Activated CD4-positive, alpha-beta T cell treated with anti-CD3 and anti-CD28 coated beads, Interleukin-2, Interleukin-6, amounts not matched to agents 100 ng/mL and 50 ng/mL, durations not matched to agents 16 hours and 8 hours (primary cell): ENCODE results near the gene DEK.
"Not testable (repeated sequence)": the region's sequence is repeated elsewhere in the genome, so short reads cannot be mapped to it uniquely, and the experiment has no call there.

Experiments used
- DNase-seq: peaks from one replicate; pipeline ENCODE4 v3.0.0-alpha.2; 2020

The DEK gene

GRCh38 chr6:18187701-18188100 is 76.6 kb downstream of the DEK start:
- no peak for DNase-seq

DNA sequence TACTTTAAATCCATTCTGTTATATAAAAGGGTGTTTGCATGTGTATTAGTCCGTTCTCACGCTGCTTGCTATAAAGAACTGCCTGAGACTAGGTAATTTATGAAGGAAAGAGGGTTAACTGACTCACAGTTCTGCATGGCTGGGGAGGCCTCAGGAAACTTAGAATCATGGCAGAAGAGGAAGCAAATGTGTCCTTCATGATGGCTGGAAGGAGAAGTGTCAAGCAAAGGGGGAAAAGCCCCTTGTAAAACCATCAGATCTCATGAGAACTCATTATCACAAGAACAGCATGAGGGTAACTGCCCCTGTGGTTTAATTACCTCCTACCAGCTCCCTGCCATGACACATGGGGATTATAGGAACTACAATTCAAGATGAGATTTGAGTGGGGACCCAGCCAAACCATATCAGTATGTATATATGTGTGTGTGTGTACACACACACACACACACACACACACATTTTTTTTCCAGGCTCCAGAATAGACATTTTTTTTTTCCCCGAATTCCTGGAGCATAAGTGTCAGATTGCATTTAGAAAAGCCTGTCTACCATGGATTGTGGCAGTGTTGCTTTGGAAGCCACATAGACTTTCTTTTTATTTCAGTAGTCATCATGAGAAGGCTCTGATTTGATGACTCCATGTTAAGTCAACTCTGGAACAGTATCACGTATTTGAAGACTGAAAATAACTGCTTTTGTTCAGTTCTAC is 77.6 kb downstream of the DEK start:
- DNase-seq, result no peak

- no peak for DNase-seq
Observed at GRCh38 chr6:18186033-18186432, 78.3 kb downstream of the DEK start.

DNA sequence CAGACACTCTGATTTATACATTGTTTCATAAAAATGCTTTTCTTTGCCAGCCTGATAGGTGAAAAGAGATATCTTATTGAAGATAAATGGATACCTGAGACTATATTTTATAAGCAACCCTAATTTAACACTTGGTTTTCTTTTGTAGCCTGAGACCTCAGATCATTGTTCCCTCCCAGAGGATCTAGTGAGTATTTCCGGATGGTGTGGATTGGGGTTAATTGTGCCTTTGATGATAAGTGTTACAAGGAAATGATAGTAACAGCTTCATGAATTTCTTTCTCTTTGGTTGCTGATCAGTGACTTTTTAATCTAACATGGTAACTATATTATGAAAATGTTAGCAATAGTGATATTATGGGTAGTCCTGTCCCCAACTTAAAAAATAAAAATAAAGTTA is 78.7 kb downstream of the DEK start:
- DNase-seq, result no peak

DNA sequence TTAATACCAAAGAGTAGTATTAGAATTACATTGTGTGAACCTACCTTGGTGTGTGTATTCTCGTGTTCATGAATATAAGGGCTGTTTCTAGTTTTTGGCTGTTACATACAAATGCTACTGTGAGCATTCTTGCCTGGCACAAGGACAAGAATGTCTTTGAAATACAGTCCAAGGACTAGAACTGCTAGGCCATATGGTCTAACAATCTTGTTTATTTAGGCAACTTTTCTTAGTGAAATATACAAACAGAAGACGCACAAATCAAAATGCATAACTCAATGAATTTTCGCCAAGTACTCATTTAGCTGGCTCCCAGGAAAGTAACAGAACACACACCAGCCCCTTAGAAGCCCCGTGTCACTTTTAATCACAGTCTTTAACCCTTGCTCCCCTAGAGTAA is 80.6 kb downstream of the DEK start:
- DNase-seq, result no peak

GRCh38 chr6:18182568-18182967 is 81.8 kb downstream of the DEK start:
- DNase-seq, result no peak

DNA sequence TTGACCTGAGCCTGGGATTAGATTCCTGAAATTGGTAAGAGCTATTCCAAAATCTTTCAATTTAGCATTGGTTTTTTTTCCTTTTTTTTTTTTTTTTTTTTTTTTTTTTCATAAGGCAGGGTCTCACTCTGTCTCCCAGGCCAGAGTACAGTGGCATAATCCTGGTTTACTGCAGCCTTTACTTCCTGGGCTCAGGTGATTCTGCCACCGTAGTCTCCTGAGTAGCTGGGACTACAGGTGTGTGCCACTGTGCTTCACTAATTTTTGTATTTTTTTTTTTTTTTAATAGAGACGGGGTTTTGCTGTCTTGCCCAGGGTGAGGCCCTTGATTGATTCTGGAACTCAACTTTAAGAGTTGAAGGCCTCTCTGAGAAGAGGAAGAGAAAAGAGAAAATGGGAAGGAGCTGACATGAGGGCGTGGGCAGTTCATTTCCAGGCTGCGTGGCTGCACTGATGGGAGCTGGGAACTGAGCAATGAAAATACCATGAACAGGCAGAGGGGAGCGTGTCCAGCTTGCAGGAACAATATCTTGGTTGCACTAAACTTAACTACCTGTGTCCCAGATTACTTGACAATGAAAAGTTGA is 84.5 kb downstream of the DEK start:
- DNase-seq, result no peak

DNA sequence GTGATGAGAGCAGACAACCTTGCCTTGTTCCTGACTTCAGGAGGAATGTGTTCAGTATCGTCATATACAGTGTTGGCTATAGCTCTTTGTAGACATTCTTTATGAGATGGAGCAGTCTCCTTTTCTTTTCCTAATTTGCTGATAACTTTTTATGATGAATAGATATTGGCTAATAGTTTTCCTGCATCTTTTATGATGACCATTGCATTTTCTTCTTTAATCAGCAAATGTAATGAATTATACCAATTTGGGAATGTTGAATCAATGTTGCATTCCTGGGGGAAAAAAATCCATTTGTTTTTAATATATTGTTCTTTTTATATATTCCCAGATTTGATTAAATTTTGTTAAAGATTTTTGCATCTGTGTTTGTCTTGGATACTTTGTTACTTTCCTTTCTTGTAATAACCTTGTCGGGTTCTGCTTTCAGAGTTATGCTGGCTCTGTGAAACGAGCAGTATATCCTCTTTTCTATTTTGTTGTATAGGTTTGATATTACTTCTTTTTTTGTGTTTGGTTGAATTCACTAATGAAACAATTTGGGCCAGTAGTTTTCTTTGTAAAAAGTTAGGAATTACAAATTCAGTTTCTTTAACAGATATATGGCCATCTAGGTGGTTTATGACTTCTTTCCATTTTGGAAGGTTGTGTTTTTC is 85.2 kb downstream of the DEK start:
- no peak for DNase-seq

- DNase-seq, result no peak
Observed at GRCh38 chr6:18177286-18177965, 86.9 kb downstream of the DEK start.

GRCh38 chr6:18176198-18176597 is 88.1 kb downstream of the DEK start:
- DNase-seq, result not testable (repeated sequence)
